Retina (tissue), 1 donor: ENCODE measurements around the gene MLF2.
"Not testable (repeated sequence)": the region's sequence is repeated elsewhere in the genome, so short reads cannot be mapped to it uniquely, and the experiment has no call there.

Experiments
- DNase-seq: peaks from one replicate; pipeline ENCODE4 v3.0.0-alpha.2; 2016

The MLF2 gene

GRCh38 chr12:6764011-6764828, 11.3 kb upstream of the MLF2 start:
- peak; percentile 94 for DNase-seq

- no peak for DNase-seq
These were observed 10.4 kb upstream of the MLF2 start for GRCh38 chr12:6763380-6763779.

GRCh38 chr12:6759741-6760140, 6.8 kb upstream of the MLF2 start:
- DNase-seq, result no peak

GRCh38 chr12:6758506-6759095, 5.7 kb upstream of the MLF2 start:
- peak; percentile 36 for DNase-seq

GRCh38 chr12:6757028-6757690, 4.2 kb upstream of the MLF2 start:
- no peak for DNase-seq

GRCh38 chr12:6754411-6754810, 1.5 kb upstream of the MLF2 start:
- DNase-seq, result no peak

GRCh38 chr12:6753772-6754356, 923 bp upstream of the MLF2 start:
- no peak for DNase-seq

- peak; percentile 49 for DNase-seq
These were observed 597 bp downstream of the MLF2 start for GRCh38 chr12:6752167-6752920.

GRCh38 chr12:6751767-6752166, 1.2 kb downstream of the MLF2 start:
- DNase-seq, result no peak

- DNase-seq, result no peak
These were observed 2.4 kb downstream of the MLF2 start for GRCh38 chr12:6750506-6750905.

GRCh38 chr12:6748761-6749160, 4.2 kb downstream of the MLF2 start:
- no peak for DNase-seq

GRCh38 chr12:6747216-6747615, 5.7 kb downstream of the MLF2 start:
- DNase-seq, result no peak

GRCh38 chr12:6745741-6746525, 7.0 kb downstream of the MLF2 start:
- DNase-seq, result no peak

- not testable (repeated sequence) for DNase-seq
These were observed 9.6 kb downstream of the MLF2 start for GRCh38 chr12:6743300-6743699.

GRCh38 chr12:6742834-6743233, 10.1 kb downstream of the MLF2 start:
- no peak for DNase-seq

GRCh38 chr12:6742080-6742479, 10.9 kb downstream of the MLF2 start:
- DNase-seq, result not testable (repeated sequence)

GRCh38 chr12:6736754-6737153, 16.2 kb downstream of the MLF2 start:
- DNase-seq, result no peak

- DNase-seq, result peak; percentile 50
These were observed 17.3 kb downstream of the MLF2 start for GRCh38 chr12:6735448-6736191.

- no peak for DNase-seq
These were observed 18.2 kb downstream of the MLF2 start for GRCh38 chr12:6734506-6735387.

GRCh38 chr12:6730169-6730568, 22.8 kb downstream of the MLF2 start:
- no peak for DNase-seq
